Stimulated activated CD4-positive, alpha-beta T cell treated with anti-CD3 and anti-CD28 coated beads, Interleukin-2, amount 100 ng/mL, for 24 hours (primary cell): ENCODE results near the gene C16orf82.
"Not testable (repeated sequence)": the region's sequence is repeated elsewhere in the genome, so short reads cannot be mapped to it uniquely, and the experiment has no call there.

ENCODE experiments used
- DNase-seq, 2 donors: peaks; one replicate each; pipeline ENCODE4 v3.0.0-alpha.2; 2020

C16orf82 gene

GRCh38 chr16:27066668-27067537 is at the start of gene C16orf82:
TSS of gene C16orf82 (plus strand) at chr16:27066927.
- DNase-seq, result no peak

DNA sequence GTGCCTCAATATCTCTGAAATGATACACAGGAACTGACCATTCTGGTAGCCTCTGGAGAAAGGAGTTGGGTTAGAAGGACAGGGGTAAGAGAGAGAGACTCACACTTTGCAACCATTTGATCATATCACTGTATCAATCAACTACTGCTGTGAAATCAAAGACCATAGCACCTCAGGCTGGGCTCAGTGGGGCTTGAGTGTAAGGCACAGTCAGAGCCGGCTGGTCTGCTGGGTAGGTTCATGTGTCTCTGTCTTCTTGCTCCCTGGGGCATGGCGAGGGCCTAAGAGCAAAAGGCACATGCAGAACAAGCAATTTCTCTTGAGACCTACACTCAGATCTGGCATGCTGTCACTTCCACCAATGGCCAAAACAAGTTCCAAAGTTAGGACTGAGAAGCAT is 46.7 kb upstream of the C16orf82 start:
- DNase-seq, result no peak

DNA sequence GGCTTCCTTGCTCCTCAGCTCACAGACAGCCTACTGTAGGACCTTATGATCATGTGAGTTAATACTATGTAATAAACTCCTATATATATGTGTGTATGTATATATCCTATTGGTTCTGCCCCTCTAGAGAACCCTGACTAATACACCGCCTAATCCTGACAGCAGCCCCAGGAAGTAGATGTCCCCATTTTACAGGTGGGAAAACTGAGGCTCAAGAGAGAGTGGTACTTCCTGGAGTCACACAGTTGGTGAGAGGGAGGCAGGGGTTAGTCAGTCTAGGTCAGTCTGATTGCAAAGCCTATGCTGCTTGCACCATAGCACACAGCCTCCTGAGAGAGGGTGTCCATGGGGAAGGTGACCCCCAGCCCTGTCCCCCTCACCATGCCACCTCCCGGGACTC is 42.7 kb upstream of the C16orf82 start:
- DNase-seq, result no peak

DNA sequence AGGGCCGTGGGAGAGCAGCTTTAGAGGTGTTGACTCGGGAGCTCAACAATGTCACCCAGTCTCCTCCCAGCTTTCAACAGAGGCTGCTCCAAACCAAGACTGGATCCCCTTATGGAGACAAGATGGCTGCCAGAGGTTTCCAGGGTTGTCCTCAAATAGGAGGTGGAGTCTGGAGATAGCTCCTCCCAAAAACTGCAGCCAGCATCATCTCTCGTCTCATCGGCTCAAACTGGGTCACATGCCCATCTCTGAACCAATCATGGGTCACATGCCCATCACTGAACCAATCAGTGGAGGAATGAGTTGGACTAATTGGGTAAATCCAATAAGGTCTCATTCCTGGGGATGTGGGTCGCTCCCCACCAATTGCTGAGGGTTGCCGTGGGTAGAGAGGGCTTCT is 41.1 kb upstream of the C16orf82 start:
- DNase-seq, result no peak

DNA sequence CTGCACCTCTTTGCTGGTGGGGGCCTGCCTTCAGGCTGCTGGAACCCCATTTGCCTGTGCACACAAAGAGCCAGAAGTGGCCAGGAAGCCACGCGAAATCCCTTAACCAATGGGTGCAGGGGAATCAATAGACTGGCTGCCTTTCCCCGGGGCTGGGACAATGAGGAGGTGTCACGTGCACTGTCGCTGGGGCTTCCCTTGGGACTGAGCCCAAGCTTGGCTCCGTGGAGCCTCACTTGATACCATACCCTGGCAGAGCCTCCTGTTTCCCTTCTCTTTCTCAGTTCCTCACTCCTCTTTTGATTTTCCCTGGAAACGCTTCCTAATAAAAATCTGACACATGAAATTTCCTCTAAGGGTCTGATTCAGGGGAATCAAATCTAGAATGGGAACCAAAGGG is 38.8 kb upstream of the C16orf82 start:
- DNase-seq, result no peak

GRCh38 chr16:27028591-27029110 is 38.1 kb upstream of the C16orf82 start:
- no peak for DNase-seq

DNA sequence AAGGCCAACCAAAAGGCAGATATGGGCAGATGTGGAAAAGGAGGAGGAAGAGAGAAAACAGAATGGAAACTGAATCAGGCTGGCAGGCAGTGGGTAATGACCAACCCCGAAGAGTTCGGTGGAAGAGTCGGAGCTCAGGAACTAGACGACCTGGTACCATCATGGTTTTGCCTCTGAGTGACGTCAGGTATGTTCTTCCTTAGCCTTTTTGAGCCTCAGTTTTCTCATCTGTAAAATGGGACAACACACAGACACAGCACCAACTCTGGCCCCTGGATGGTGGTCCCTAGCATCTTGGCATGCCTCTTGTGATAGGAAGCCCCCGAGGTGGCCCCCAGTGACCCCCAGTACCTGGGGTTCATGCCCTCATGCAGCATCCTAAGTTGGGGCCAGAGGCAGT is 37.2 kb upstream of the C16orf82 start:
- DNase-seq, result no peak

- DNase-seq, result no peak
Observed at GRCh38 chr16:27033281-27033979, 33.3 kb upstream of the C16orf82 start.

DNA sequence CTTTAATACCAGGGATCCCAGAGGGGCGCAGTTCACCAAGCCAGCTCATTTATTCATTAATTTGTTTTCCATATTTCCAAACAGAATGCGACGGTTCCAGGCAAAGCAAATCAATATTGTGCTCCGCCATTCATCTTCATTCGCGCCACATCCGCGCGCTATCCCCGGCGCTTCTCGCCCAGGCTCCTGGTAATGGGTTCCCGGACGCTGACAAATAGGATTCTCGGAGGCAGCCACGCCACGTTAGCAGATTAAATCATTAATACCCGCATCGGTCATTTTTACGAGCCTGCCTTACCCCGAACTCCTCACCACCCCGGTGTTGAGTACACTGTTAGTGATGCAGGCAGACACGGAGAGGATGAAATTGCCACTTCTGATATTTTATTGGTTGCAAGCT is 26.0 kb upstream of the C16orf82 start:
- DNase-seq, result no peak

- DNase-seq, result no peak
Observed at GRCh38 chr16:27046958-27047518, 19.7 kb upstream of the C16orf82 start.

- no peak for DNase-seq
Observed at GRCh38 chr16:27048316-27048715, 18.4 kb upstream of the C16orf82 start.

- DNase-seq, result no peak
Observed at GRCh38 chr16:27049117-27049516, 17.6 kb upstream of the C16orf82 start.

- DNase-seq, result no peak
Observed at GRCh38 chr16:27052007-27052406, 14.7 kb upstream of the C16orf82 start.

- DNase-seq, result no peak
Observed at GRCh38 chr16:27053996-27054395, 12.7 kb upstream of the C16orf82 start.

DNA sequence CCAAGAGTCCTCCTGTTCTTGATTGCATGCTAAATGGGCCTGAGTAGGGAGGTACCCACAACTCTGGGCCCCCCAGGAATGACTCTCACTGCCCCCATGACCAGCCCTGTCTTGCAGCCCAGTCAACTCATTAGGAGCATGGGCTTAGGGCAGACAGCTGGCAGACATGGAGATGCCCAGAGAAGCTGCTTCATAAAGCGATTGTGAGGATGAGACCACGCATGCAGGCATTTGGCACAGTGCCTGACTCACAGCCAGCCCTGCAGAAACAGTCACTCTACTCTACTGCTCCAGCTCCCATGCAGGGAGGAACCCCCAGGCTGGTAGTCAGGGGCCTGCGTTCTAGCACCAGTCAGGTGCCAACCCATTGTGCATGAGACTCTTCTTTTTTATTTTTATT is 8.4 kb upstream of the C16orf82 start:
- DNase-seq, result no peak

GRCh38 chr16:27070776-27071175 is 4.0 kb downstream of the C16orf82 start:
- DNase-seq, result no peak

DNA sequence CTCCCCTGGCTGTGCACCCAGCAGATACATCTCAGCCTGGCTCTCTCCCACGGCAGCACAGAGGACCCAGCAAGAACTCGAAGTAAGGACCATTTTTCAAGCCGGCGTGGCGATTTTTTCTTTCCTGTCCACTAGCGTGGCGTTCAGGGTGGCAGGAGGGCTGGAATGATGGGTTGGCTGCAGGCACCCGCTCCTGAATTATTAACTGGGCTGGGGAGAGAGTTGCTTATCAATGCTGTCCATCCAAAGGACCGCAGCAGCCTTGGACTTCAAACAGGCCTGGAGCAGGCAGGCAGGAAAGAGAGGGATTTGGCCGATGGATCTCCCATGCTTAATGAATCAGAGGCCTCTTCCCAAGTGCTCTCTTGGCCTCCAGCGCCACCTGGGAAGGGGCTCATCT is 7.0 kb downstream of the C16orf82 start:
- DNase-seq, result no peak

DNA sequence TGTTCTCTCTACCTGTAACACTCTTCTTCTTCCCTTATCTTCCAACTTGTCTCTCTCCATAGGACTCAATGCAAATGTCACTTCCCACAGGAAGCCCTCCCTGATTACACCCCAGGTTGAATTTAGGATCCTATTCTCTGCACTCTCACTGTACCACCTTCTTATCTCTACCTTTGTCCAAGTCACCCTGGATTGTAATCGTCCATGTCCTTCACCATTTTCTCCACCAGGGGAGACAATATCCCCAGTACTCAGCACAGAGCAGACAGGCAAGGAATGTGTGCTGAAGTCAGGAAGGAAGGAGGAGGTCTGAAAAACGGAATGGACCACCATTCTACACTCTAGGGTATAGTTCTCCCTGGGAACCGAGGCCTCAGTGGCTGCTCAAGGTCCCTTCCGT is 14.2 kb downstream of the C16orf82 start:
- no peak for DNase-seq

- no peak for DNase-seq
Observed at GRCh38 chr16:27083861-27084261, 17.1 kb downstream of the C16orf82 start.

GRCh38 chr16:27084307-27085028 is 17.7 kb downstream of the C16orf82 start:
- no peak for DNase-seq

DNA sequence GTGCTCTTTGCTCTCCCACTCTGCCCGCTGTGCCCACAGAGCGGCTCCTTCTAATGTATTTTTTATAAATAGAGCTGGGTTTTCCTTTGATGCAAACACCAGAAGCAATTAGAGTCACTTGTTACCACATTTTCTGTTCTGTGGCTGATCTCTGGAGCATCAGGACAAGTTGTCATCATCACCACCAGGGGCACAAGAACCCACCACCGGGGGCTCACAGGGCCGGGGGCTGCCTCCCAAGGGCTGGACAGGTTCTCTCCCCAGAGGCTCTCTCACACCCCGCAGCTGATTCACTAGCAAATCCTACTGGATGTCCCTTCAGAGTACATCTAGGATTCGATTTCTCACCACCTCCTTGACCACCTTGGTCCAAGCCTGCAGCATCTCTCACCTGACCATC is 18.5 kb downstream of the C16orf82 start:
- no peak for DNase-seq

- not testable (repeated sequence) for DNase-seq
Observed at GRCh38 chr16:27086031-27086430, 19.3 kb downstream of the C16orf82 start.

DNA sequence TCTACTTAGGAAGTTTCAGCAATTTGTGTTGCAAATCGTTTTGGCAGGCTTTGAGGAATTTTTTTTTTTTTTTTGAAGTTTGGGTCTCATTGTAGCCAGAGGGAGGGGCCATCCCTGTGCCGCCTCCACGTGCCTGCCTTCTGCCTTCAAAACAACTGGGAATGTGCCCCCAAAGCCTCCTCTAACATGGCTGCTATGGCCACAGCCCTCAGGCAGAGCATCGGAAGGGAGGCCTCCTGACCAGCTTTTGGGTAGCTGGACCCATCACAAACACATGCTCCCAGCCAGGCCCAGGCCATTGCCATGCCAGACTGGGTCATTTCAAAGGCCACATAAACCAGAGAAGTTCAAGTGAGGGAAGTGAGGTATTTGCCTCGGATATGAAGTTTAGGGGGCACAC is 21.5 kb downstream of the C16orf82 start:
- DNase-seq, result no peak
